HEK293 (cell line): ENCODE data around the gene LAMB4.

Experiments
- ZNF221 ChIP-seq: fragments of 450-650 bp; formaldehyde crosslinking; IDR thresholded peaks from 2 replicates; pipeline ENCODE4 v1.5.1; 2017; ENCODE audit warnings: missing biosample characterization, missing genetic modification characterization, borderline replicate concordance
- ZNF792 ChIP-seq: fragments of 450-650 bp; formaldehyde crosslinking; IDR thresholded peaks from 2 replicates; pipeline ENCODE4 v1.5.1; 2016; ENCODE audit warnings: missing biosample characterization, missing genetic modification characterization
- TF ChIP-seq, protein P1 (sequence below): fragments of 450-650 bp; formaldehyde crosslinking; IDR thresholded peaks from 2 replicates; pipeline ENCODE4 v1.5.1; 2016; ENCODE audit warnings: missing biosample characterization, missing genetic modification characterization

- TF ChIP-seq, protein P1, sequence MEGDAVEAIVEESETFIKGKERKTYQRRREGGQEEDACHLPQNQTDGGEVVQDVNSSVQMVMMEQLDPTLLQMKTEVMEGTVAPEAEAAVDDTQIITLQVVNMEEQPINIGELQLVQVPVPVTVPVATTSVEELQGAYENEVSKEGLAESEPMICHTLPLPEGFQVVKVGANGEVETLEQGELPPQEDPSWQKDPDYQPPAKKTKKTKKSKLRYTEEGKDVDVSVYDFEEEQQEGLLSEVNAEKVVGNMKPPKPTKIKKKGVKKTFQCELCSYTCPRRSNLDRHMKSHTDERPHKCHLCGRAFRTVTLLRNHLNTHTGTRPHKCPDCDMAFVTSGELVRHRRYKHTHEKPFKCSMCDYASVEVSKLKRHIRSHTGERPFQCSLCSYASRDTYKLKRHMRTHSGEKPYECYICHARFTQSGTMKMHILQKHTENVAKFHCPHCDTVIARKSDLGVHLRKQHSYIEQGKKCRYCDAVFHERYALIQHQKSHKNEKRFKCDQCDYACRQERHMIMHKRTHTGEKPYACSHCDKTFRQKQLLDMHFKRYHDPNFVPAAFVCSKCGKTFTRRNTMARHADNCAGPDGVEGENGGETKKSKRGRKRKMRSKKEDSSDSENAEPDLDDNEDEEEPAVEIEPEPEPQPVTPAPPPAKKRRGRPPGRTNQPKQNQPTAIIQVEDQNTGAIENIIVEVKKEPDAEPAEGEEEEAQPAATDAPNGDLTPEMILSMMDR: no peak
- TF ChIP-seq ZNF792: no peak
- TF ChIP-seq ZNF221 (tag by site-specific recombination): no peak
Measured at GRCh38 chr7:108000875-108001763, 129.0 kb downstream of the LAMB4 start.
